Measurements from ENCODE around the gene SCAMP3. TPM values are rescaled to one million over a fixed set of nuclear protein-coding genes. Genes with fewer than 3 reads are reported as not detected.

The SCAMP3 gene
- total and polyA plus RNA-seq, 2 experiments from 2014 or later = 80.5 to 135 TPM

DNA sequence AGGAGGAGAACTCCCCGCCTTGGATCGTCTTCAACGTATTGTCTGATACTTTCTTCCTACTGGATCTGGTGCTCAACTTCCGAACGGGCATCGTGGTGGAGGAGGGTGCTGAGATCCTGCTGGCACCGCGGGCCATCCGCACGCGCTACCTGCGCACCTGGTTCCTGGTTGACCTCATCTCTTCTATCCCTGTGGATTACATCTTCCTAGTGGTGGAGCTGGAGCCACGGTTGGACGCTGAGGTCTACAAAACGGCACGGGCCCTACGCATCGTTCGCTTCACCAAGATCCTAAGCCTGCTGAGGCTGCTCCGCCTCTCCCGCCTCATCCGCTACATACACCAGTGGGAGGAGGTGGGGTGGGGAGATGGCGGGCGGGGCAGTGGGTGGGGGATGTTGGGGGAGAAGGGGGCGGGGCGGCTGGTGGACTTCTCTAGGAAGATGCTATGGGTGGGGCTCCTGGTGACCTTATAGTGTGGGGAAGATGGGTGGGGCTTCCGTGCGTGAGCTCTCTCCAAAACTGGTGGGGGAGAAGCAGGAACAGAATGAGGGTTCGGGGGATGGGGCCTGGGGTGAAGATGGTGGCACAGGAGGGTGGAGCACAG lies 20.4 kb upstream of the SCAMP3 start:
- in situ Hi-C loops (cut with MboI) = no loop called here
- H3K27me3 ChIP-seq (replicated peaks; ENCODE audit: insufficient read depth) = no peaks in the 10 kb centered on the region
- H3K4me3 ChIP-seq = no peak overlapping the region
- no peak for TF ChIP-seq EZH2 (IDR thresholded peaks at IDR 0.05; ENCODE audit: insufficient read depth, poor library complexity, severe bottlenecking)
- TF ChIP-seq EZH2phosphoT487 (IDR thresholded peaks at IDR 0.05; ENCODE audit: insufficient read depth, low read depth) = no peak
- H3K4me2 ChIP-seq (ENCODE audit: unreplicated experiment) = no peak overlapping the region
- H3K9ac ChIP-seq = no peak overlapping the region
- H3K36me3 ChIP-seq (ENCODE audit: low read depth) = no peaks in the 10 kb centered on the region
- H3K9me3 ChIP-seq (ENCODE audit: low read depth) = no peaks in the 10 kb centered on the region
- H3K27ac ChIP-seq = no peak overlapping the region
- no peak overlapping the region for H2AFZ ChIP-seq
- peaks cover 7% of the 10 kb centered on the region for H3F3A ChIP-seq (ENCODE audit: insufficient read depth)
- no peak for DNase-seq
- H4K20me1 ChIP-seq (ENCODE audit: insufficient read depth) = no peaks in the 10 kb centered on the region
- H3K4me1 ChIP-seq (ENCODE audit: insufficient read depth) = no peaks in the 10 kb centered on the region
- 93 to 94% methylated on average over 28 to 29 of the region's 29 CpGs for WGBS, 2 experiments (ENCODE audit: low coverage in 1 of 2, low lambda C conversion rate in 2 of 2, missing lambda C conversion rate in 2 of 2)
- no peaks in the 10 kb centered on the region for H3K9me2 ChIP-seq (ENCODE audit: insufficient read depth)
- H3K79me2 ChIP-seq (ENCODE audit: insufficient read depth) = no peaks in the 10 kb centered on the region

DNA sequence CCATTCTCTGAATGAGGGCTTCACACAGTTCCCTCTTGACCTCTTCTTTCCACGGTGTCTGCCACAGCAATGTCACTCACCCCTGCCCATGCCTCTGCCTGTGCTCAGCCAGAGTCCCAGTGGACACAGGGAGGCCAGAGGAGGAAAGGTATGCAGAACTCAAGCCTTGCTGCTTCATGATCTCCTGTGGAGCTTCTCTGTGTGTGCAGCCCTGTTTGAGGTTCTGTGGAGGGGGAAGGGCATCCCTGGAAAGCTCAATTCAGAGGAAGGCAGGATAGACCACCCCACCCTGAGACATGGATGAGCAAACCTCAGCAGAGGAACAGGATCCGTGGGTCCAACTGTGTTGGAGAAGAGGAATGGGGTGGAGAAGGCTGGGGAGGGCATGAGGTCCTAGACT lies 17.1 kb upstream of the SCAMP3 start:
- no peak overlapping the region for H3K4me2 ChIP-seq (ENCODE audit: unreplicated experiment)
- no peak overlapping the region for H3K27ac ChIP-seq
- H3K9me2 ChIP-seq (ENCODE audit: insufficient read depth) = no peaks in the 10 kb centered on the region
- in situ Hi-C loops (cut with MboI) = no loop called here
- H3K36me3 ChIP-seq (ENCODE audit: low read depth) = no peaks in the 10 kb centered on the region
- H3K9me3 ChIP-seq (ENCODE audit: low read depth) = no peaks in the 10 kb centered on the region
- no peaks in the 10 kb centered on the region for H3K79me2 ChIP-seq (ENCODE audit: insufficient read depth)
- no peak for DNase-seq
- 67 to 77% methylated on average over 2 of the region's 2 CpGs for WGBS, 2 experiments (ENCODE audit: low coverage in 1 of 2, low lambda C conversion rate in 2 of 2, missing lambda C conversion rate in 2 of 2)
- no peaks in the 10 kb centered on the region for H3K4me1 ChIP-seq (ENCODE audit: insufficient read depth)
- H3F3A ChIP-seq (ENCODE audit: insufficient read depth) = peaks cover 7% of the 10 kb centered on the region
- H3K9ac ChIP-seq = no peak overlapping the region
- H3K27me3 ChIP-seq (replicated peaks; ENCODE audit: insufficient read depth) = no peaks in the 10 kb centered on the region
- TF ChIP-seq EZH2 (IDR thresholded peaks at IDR 0.05; ENCODE audit: insufficient read depth, poor library complexity, severe bottlenecking) (no peak), EZH2phosphoT487 (IDR thresholded peaks at IDR 0.05; ENCODE audit: insufficient read depth, low read depth) (no peak)
- H4K20me1 ChIP-seq (ENCODE audit: insufficient read depth) = no peaks in the 10 kb centered on the region
- H2AFZ ChIP-seq = no peak overlapping the region
- H3K4me3 ChIP-seq = no peak overlapping the region

DNA sequence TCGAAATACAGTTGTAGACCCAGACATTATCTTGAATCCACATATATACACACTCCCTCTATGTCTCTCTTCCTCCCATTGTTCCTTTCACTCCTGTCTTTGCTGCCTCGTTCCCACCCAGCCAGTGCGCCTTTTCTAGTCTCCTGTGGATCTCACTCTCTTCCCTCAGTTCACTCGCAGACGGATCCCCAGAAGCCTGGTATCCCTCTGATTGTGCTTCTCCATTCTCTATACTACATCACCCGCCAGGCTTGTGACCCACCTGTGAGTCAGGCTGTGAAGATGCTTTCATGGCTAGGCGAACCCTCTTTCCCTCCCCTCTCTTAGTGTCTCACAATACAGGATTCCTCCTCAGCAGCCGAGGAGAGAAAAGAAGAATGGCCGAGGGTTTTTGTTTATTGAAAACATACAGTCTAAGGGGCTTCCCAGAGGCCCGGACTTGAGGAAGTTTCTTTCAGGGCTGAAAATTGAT lies 16.6 kb upstream of the SCAMP3 start:
- TF ChIP-seq EZH2 (IDR thresholded peaks at IDR 0.05; ENCODE audit: insufficient read depth, poor library complexity, severe bottlenecking) (no peak), EZH2phosphoT487 (IDR thresholded peaks at IDR 0.05; ENCODE audit: insufficient read depth, low read depth) (no peak)
- H3K27me3 ChIP-seq (replicated peaks; ENCODE audit: insufficient read depth) = no peaks in the 10 kb centered on the region
- H3K4me2 ChIP-seq (ENCODE audit: unreplicated experiment) = peak overlapping the region; percentile 69
- 59 to 70% methylated on average over 10 of the region's 10 CpGs for WGBS, 2 experiments (ENCODE audit: low coverage in 1 of 2, low lambda C conversion rate in 2 of 2, missing lambda C conversion rate in 2 of 2)
- no peaks in the 10 kb centered on the region for H3K36me3 ChIP-seq (ENCODE audit: low read depth)
- 0 out of 2 replicates have a peak, but pooled peaks cover 2% of the 10 kb centered on the region for H3K4me1 ChIP-seq (ENCODE audit: insufficient read depth)
- in situ Hi-C loops (cut with MboI) = no loop called here
- peak overlapping the region; percentile 75; the same call in 1 of the 2 replicates for H3K4me3 ChIP-seq
- H3K9ac ChIP-seq = no peak overlapping the region
- no peak overlapping the region for H3K27ac ChIP-seq
- no peaks in the 10 kb centered on the region for H4K20me1 ChIP-seq (ENCODE audit: insufficient read depth)
- H3K9me3 ChIP-seq (ENCODE audit: low read depth) = no peaks in the 10 kb centered on the region
- peak; percentile 48 for DNase-seq
- H3F3A ChIP-seq (ENCODE audit: insufficient read depth) = peaks cover 7% of the 10 kb centered on the region
- H2AFZ ChIP-seq = no peak overlapping the region
- no peaks in the 10 kb centered on the region for H3K9me2 ChIP-seq (ENCODE audit: insufficient read depth)
- no peaks in the 10 kb centered on the region for H3K79me2 ChIP-seq (ENCODE audit: insufficient read depth)

DNA sequence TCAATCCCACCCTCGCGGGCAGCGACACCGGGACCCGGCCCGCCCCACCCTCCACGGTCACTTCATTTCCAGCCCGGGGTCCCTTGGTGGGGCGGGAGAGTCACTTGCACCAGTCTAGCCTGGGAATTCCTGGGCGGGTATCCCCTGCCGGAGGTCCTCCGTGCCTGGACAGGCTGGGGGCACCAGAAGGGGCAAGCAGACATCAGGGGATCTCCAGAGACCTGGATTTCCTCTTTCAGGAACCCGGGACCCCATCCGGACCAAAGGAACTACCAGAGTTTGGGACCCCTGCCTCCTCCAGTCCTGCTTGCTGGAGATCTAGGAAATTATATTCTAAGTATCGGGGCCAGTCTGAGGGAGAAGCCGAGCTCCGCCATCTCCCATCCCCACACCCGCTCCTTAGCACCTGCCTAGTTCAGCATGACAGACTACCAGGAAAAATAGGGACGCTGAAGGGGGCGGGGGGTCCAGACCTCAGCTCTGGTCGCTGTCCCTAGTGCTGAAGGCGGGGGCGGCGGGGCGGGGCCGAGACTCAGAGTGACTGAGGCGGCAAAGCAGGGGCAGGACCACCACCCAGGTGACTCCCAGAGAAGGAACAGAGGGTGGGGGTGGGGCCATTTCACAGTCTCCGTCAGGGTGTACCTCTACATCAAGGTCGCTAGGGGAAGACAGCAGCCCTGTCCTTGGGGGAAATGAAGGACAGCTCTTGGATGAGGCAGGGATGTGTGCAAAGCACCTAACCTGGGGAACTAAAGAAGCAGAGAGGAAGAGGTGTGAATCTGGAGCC lies 15.9 kb upstream of the SCAMP3 start:
- Histone ChIP-seq H3K9ac (peak overlapping the region; percentile 56), H3K79me2 (ENCODE audit: insufficient read depth) (no peaks in the 10 kb centered on the region), H3K4me2 (ENCODE audit: unreplicated experiment) (peak overlapping the region; percentile 69), H3K36me3 (ENCODE audit: low read depth) (no peaks in the 10 kb centered on the region), H3F3A (ENCODE audit: insufficient read depth) (peaks cover 7% of the 10 kb centered on the region), H3K9me3 (ENCODE audit: low read depth) (no peaks in the 10 kb centered on the region), H3K4me1 (ENCODE audit: insufficient read depth) (0 out of 2 replicates have a peak, but pooled peaks cover 4% of the 10 kb centered on the region), H3K27me3 (replicated peaks; ENCODE audit: insufficient read depth) (no peaks in the 10 kb centered on the region), H4K20me1 (ENCODE audit: insufficient read depth) (no peaks in the 10 kb centered on the region), H2AFZ (peak overlapping the region; percentile 77), H3K27ac (no peak overlapping the region), H3K4me3 (peak overlapping the region; percentile 75), H3K9me2 (ENCODE audit: insufficient read depth) (no peaks in the 10 kb centered on the region)
- in situ Hi-C loops (cut with MboI) = no loop called here
- peak; percentile 59 for DNase-seq
- WGBS, 2 experiments (ENCODE audit: low coverage in 1 of 2, low lambda C conversion rate in 2 of 2, missing lambda C conversion rate in 2 of 2) = 2% methylated on average over 18 to 29 of the region's 29 CpGs
- TF ChIP-seq EZH2phosphoT487 (IDR thresholded peaks at IDR 0.05; ENCODE audit: insufficient read depth, low read depth) = no peak
- no peak for TF ChIP-seq EZH2 (IDR thresholded peaks at IDR 0.05; ENCODE audit: insufficient read depth, poor library complexity, severe bottlenecking)
